RWPE2 (cell line): ENCODE data around the gene LPIN2.
A peak's percentile ranks its signal among the peaks of the same experiment; 100 is the strongest.

Experiments used
- ATAC-seq: fragments of 200-7000 bp; cut with Tn5 transposase; 3 replicates; pipeline ENCODE4 v1.9.1; 2021; ENCODE audit warnings: low read depth
- DNase-seq: peaks from one replicate; pipeline ENCODE4 v3.0.0-alpha.2; 2020; ENCODE audit warnings: low spot score
- H3K27ac ChIP-seq: fragments of 450-650 bp; 2 replicates; pipeline ENCODE4 v1.5.1; 2017; ENCODE audit warnings: mild to moderate bottlenecking; ENCODE audit not compliant: poor library complexity, severe bottlenecking
- H3K27me3 ChIP-seq: fragments of 250-450 bp; sonication (Bioruptor Pico); 2 replicates; pipeline ENCODE4 v1.5.1; 2021; ENCODE audit warnings: mild to moderate bottlenecking, moderate library complexity; ENCODE audit not compliant: insufficient read depth, poor library complexity, severe bottlenecking
- H3K36me3 ChIP-seq: fragments of 250-450 bp; sonication (Bioruptor Pico); 2 replicates; pipeline ENCODE4 v1.5.1; 2020; ENCODE audit warnings: low read depth, mild to moderate bottlenecking, moderate library complexity
- H3K4me1 ChIP-seq: fragments of 250-450 bp; sonication (Bioruptor Pico); 2 replicates; pipeline ENCODE4 v1.5.1; 2021; ENCODE audit warnings: mild to moderate bottlenecking, moderate library complexity; ENCODE audit not compliant: insufficient read depth, poor library complexity, severe bottlenecking
- H3K4me3 ChIP-seq: fragments of 250-450 bp; sonication (Bioruptor Pico); 2 replicates; pipeline ENCODE4 v1.5.1; 2021; ENCODE audit warnings: mild to moderate bottlenecking, moderate library complexity; ENCODE audit not compliant: severe bottlenecking
- H3K9me3 ChIP-seq: fragments of 250-450 bp; sonication (Bioruptor Pico); 2 replicates; pipeline ENCODE4 v1.5.1; 2021; ENCODE audit warnings: mild to moderate bottlenecking, moderate library complexity; ENCODE audit not compliant: severe bottlenecking
- CTCF ChIP-seq: fragments of 450-650 bp; IDR thresholded peaks from one replicate; pipeline ENCODE4 v1.5.1; 2017; ENCODE audit warnings: mild to moderate bottlenecking, moderate library complexity; ENCODE audit not compliant: poor library complexity, severe bottlenecking

Gene LPIN2

GRCh38 chr18:2982022-2982421 lies 30.9 kb downstream of the LPIN2 start:
- H3K9me3 ChIP-seq = no peaks in the 10 kb centered on the region
- ATAC-seq (no peak), DNase-seq (no peak)
- no peaks in the 10 kb centered on the region for H3K27me3 ChIP-seq
- no peak overlapping the region for H3K4me3 ChIP-seq
- H3K27ac ChIP-seq = peak overlapping the region; percentile 81
- H3K36me3 ChIP-seq = no peaks in the 10 kb centered on the region
- no peak for TF ChIP-seq CTCF
- peaks cover 30% of the 10 kb centered on the region for H3K4me1 ChIP-seq

GRCh38 chr18:2981212-2981728 lies 31.7 kb downstream of the LPIN2 start:
- Histone ChIP-seq H3K27ac (peak overlapping the region; percentile 81), H3K9me3 (no peaks in the 10 kb centered on the region), H3K36me3 (no peaks in the 10 kb centered on the region), H3K27me3 (no peaks in the 10 kb centered on the region), H3K4me3 (no peak overlapping the region), H3K4me1 (peaks cover 30% of the 10 kb centered on the region)
- ATAC-seq = peak; percentile 83
- TF ChIP-seq CTCF = no peak
- no peak for DNase-seq

GRCh38 chr18:2979871-2980790 lies 32.8 kb downstream of the LPIN2 start:
- H3K4me1 ChIP-seq = peaks cover 27% of the 10 kb centered on the region
- H3K27me3 ChIP-seq = no peaks in the 10 kb centered on the region
- no peak overlapping the region for H3K4me3 ChIP-seq
- DNase-seq (no peak), ATAC-seq (no peak)
- TF ChIP-seq CTCF = no peak
- H3K36me3 ChIP-seq = no peaks in the 10 kb centered on the region
- H3K27ac ChIP-seq = peak overlapping the region; percentile 81
- H3K9me3 ChIP-seq = no peaks in the 10 kb centered on the region

GRCh38 chr18:2979129-2979528 lies 33.8 kb downstream of the LPIN2 start:
- DNase-seq (no peak), ATAC-seq (no peak)
- H3K27me3 ChIP-seq = no peaks in the 10 kb centered on the region
- H3K9me3 ChIP-seq = no peaks in the 10 kb centered on the region
- no peak for TF ChIP-seq CTCF
- H3K27ac ChIP-seq = peak overlapping the region; percentile 81
- no peaks in the 10 kb centered on the region for H3K36me3 ChIP-seq
- peaks cover 26% of the 10 kb centered on the region for H3K4me1 ChIP-seq
- no peak overlapping the region for H3K4me3 ChIP-seq

- Histone ChIP-seq H3K4me3 (no peak overlapping the region), H3K4me1 (peaks cover 26% of the 10 kb centered on the region), H3K9me3 (no peaks in the 10 kb centered on the region), H3K36me3 (no peaks in the 10 kb centered on the region), H3K27ac (peak overlapping the region; percentile 81), H3K27me3 (no peaks in the 10 kb centered on the region)
- DNase-seq (no peak), ATAC-seq (peak; percentile 45)
- no peak for TF ChIP-seq CTCF
Measured at GRCh38 chr18:2978661-2979106, 34.3 kb downstream of the LPIN2 start.
